H9 (cell line): ENCODE measurements around the gene ESPL1. TPM values are rescaled to one million over a fixed set of nuclear protein-coding genes. Genes with fewer than 3 reads are reported as not detected.
A peak's percentile ranks its signal among the peaks of the same experiment; 100 is the strongest.

ENCODE experiments used
- DNase-seq: peaks from one replicate; pipeline ENCODE4 v3.0.0-alpha.2; 2017
- H2AFZ ChIP-seq: one replicate; pipeline ENCODE4 v1.6.1; 2013; ENCODE audit warnings: mild to moderate bottlenecking, low read length, control low read depth, moderate library complexity
- H2AK5ac ChIP-seq: 2 replicates; pipeline ENCODE4 v1.6.1; 2013; ENCODE audit warnings: low read length, control low read depth, mixed read lengths; ENCODE audit not compliant: insufficient read length
- H2BK120ac ChIP-seq: one replicate; pipeline ENCODE4 v1.6.1; 2013; ENCODE audit warnings: low read depth, mild to moderate bottlenecking, low read length, control low read depth, inconsistent platforms; ENCODE audit not compliant: poor library complexity, severe bottlenecking
- H2BK12ac ChIP-seq: 2 replicates; pipeline ENCODE4 v1.6.1; 2013; ENCODE audit warnings: low read length, control low read depth, mixed read lengths, low read depth; ENCODE audit not compliant: insufficient read length
- H2BK15ac ChIP-seq: 2 replicates; pipeline ENCODE4 v1.6.1; 2013; ENCODE audit warnings: low read depth, low read length, control low read depth
- H2BK20ac ChIP-seq: one replicate; pipeline ENCODE4 v1.6.1; 2013; ENCODE audit warnings: low read depth, mild to moderate bottlenecking, low read length, control low read depth, inconsistent platforms; ENCODE audit not compliant: poor library complexity, severe bottlenecking
- H2BK5ac ChIP-seq: 2 replicates; pipeline ENCODE4 v1.6.1; 2013; ENCODE audit warnings: low read length, control low read depth, mixed read lengths; ENCODE audit not compliant: insufficient read length
- H3K14ac ChIP-seq: 2 replicates; pipeline ENCODE4 v1.6.1; 2013; ENCODE audit warnings: low read length, control low read depth; ENCODE audit not compliant: insufficient read depth
- H3K18ac ChIP-seq: 2 replicates; pipeline ENCODE4 v1.6.1; 2013; ENCODE audit warnings: low read depth, mild to moderate bottlenecking, mixed read lengths, low read length, control low read depth; ENCODE audit not compliant: insufficient read length
- H3K23ac ChIP-seq: 2 replicates; pipeline ENCODE4 v1.6.1; 2013; ENCODE audit warnings: low read length, control low read depth, mixed read lengths, low read depth; ENCODE audit not compliant: insufficient read length
- H3K23me2 ChIP-seq: 2 replicates; pipeline ENCODE4 v1.6.1; 2013; ENCODE audit warnings: low read depth, mild to moderate bottlenecking, mixed read lengths, low read length, control low read depth; ENCODE audit not compliant: insufficient read length, poor library complexity, severe bottlenecking
- H3K27ac ChIP-seq: 2 replicates; pipeline ENCODE4 v1.5.1; 2013; ENCODE audit warnings: low read length, control low read depth, mixed read lengths, low read depth; ENCODE audit not compliant: insufficient read length
- H3K27me3 ChIP-seq: 2 replicates; pipeline ENCODE4 v1.6.1; 2013; ENCODE audit warnings: low read length, control low read depth, inconsistent platforms; ENCODE audit not compliant: insufficient read depth
- H3K4ac ChIP-seq: 2 replicates; pipeline ENCODE4 v1.6.1; 2013; ENCODE audit warnings: low read depth, mild to moderate bottlenecking, control low read depth, inconsistent platforms, low read length, moderate library complexity
- H3K4me1 ChIP-seq: 2 replicates; pipeline ENCODE4 v1.6.1; 2013; ENCODE audit warnings: low read length, control low read depth, inconsistent platforms; ENCODE audit not compliant: insufficient read depth
- H3K4me2 ChIP-seq: 2 replicates; pipeline ENCODE4 v1.6.1; 2013; ENCODE audit warnings: low read length, control low read depth, mixed read lengths; ENCODE audit not compliant: insufficient read length, insufficient read depth
- H3K56ac ChIP-seq: 2 replicates; pipeline ENCODE4 v1.6.1; 2013; ENCODE audit warnings: low read depth, mild to moderate bottlenecking, mixed read lengths, low read length, control low read depth; ENCODE audit not compliant: insufficient read length
- H3K79me1 ChIP-seq: 2 replicates; pipeline ENCODE4 v1.6.1; 2013; ENCODE audit warnings: low read depth, mild to moderate bottlenecking, moderate library complexity, low read length, control low read depth, inconsistent platforms; ENCODE audit not compliant: insufficient read depth, poor library complexity, severe bottlenecking
- H3K79me2 ChIP-seq: 2 replicates; pipeline ENCODE4 v1.6.1; 2013; ENCODE audit warnings: low read length, control low read depth, inconsistent platforms; ENCODE audit not compliant: insufficient read depth
- H3K9ac ChIP-seq: 2 replicates; pipeline ENCODE4 v1.6.1; 2013; ENCODE audit warnings: low read length, control low read depth, mixed read lengths; ENCODE audit not compliant: insufficient read length; ENCODE audit errors: extremely low read depth
- H3K9me3 ChIP-seq: one replicate; pipeline ENCODE4 v1.6.1; 2013; ENCODE audit warnings: low read depth, low read length, inconsistent platforms; ENCODE audit not compliant: control insufficient read depth
- H3T11ph ChIP-seq: one replicate; pipeline ENCODE4 v1.6.1; 2013; ENCODE audit warnings: mild to moderate bottlenecking, low read length, control low read depth, inconsistent platforms
- H4K20me1 ChIP-seq: one replicate; pipeline ENCODE4 v1.6.1; 2013; ENCODE audit not compliant: control insufficient read depth, insufficient read length, insufficient read depth
- H4K5ac ChIP-seq: 2 replicates; pipeline ENCODE4 v1.6.1; 2013; ENCODE audit warnings: low read depth, mild to moderate bottlenecking, mixed read lengths, low read length, control low read depth; ENCODE audit not compliant: insufficient read length
- H4K8ac ChIP-seq: replicated peaks from 2 replicates; pipeline ENCODE4 v1.6.1; 2013; ENCODE audit warnings: low read length, control low read depth, mixed read lengths, low read depth; ENCODE audit not compliant: insufficient read length
- H4K91ac ChIP-seq: 2 replicates; pipeline ENCODE4 v1.6.1; 2013; ENCODE audit warnings: low read depth, mild to moderate bottlenecking, moderate library complexity, mixed read lengths, low read length, control low read depth; ENCODE audit not compliant: insufficient read length
- H3K27ac Mint-ChIP-seq, 3 experiments: 2 replicates in 2 of 3; 3 replicates in 1 of 3; pipeline ENCODE4 v1.8.0; 2020 to 2021; ENCODE audit warnings: mixed read lengths in 3 of 3, mild to moderate bottlenecking in 1 of 3, moderate library complexity in 1 of 3
- H3K27me3 Mint-ChIP-seq: 2 replicates; pipeline ENCODE4 v1.8.0; 2021; ENCODE audit warnings: low read depth, mild to moderate bottlenecking, moderate library complexity, mixed read lengths
- H3K36me3 Mint-ChIP-seq, 3 experiments: 2 replicates in 2 of 3; 3 replicates in 1 of 3; pipeline ENCODE4 v1.8.0; 2020 to 2021; ENCODE audit warnings: low read depth in 3 of 3, mixed read lengths in 3 of 3; ENCODE audit not compliant: insufficient read depth in 1 of 3
- H3K4me1 Mint-ChIP-seq, 2 experiments: 2 replicates each; pipeline ENCODE4 v1.8.0; 2020; ENCODE audit warnings: mixed read lengths in 2 of 2
- H3K4me3 Mint-ChIP-seq, 2 experiments: 2 replicates in 1 of 2; 3 replicates in 1 of 2; pipeline ENCODE4 v1.8.0; 2020 to 2021; ENCODE audit warnings: mild to moderate bottlenecking in 2 of 2, mixed read lengths in 2 of 2, moderate library complexity in 1 of 2
- H3K9me3 Mint-ChIP-seq, 2 experiments: 2 replicates in 1 of 2; 3 replicates in 1 of 2; pipeline ENCODE4 v1.8.0; 2020; ENCODE audit warnings: mild to moderate bottlenecking in 2 of 2, mixed read lengths in 2 of 2, moderate library complexity in 1 of 2
- CTCF ChIP-seq: fragments of 200-600 bp; sonication (generic); conservative IDR thresholded peaks from 3 replicates; pipeline ENCODE4 v1.8.0; 2021; ENCODE audit warnings: antibody characterized with exemption, mild to moderate bottlenecking
- WGBS: extraction: QIAGEN DNeasy Blood & Tissue Kit; methylation state at CpG from one replicate; pipeline ENCODE4 v1.1.7; 2013; ENCODE audit warnings: missing lambda C conversion rate, low lambda C conversion rate, mixed read lengths; ENCODE audit not compliant: insufficient read length; ENCODE audit errors: extremely low coverage; 5-methylcytosine and 5-hydroxymethylcytosine counted together
- total RNA-seq: library from RNA; stranded (reverse); gene quantifications from 2 replicates; pipeline ENCODE4 v1.2.1, GENCODE V29; 2021

Gene ESPL1
- total RNA-seq, 1 experiment from 2014 or later = 43.2 TPM

GRCh38 chr12:53325511-53326061 is 57.5 kb downstream of the ESPL1 start:
- Histone ChIP-seq H4K8ac (no peak overlapping the region), H3K18ac (no peak overlapping the region), H3K56ac (no peak overlapping the region), H3K79me1 (no peaks in the 10 kb centered on the region), H3K4me1 (no peaks in the 10 kb centered on the region), H3K4ac (no peak overlapping the region), H4K91ac (no peak overlapping the region), H3K4me2 (peak overlapping the region; percentile 27), H2BK20ac (no peak overlapping the region), H2BK15ac (no peak overlapping the region), H2BK12ac (no peak overlapping the region), H4K5ac (no peak overlapping the region), H2AFZ (no peak overlapping the region), H3K27me3 (peaks cover 15% of the 10 kb centered on the region), H2BK120ac (no peak overlapping the region), H4K20me1 (no peaks in the 10 kb centered on the region), H3T11ph (no peak overlapping the region), H3K79me2 (no peaks in the 10 kb centered on the region), H3K9me3 (no peaks in the 10 kb centered on the region), H2BK5ac (no peak overlapping the region), H3K23ac (no peak overlapping the region), H3K27ac (no peak overlapping the region), H2AK5ac (no peak overlapping the region), H3K14ac (no peak overlapping the region), H3K9ac (no peak overlapping the region), H3K23me2 (peaks cover 20% of the 10 kb centered on the region)
- Mint-ChIP-seq H3K9me3 (no peaks in the 10 kb centered on the region; a peak in 1 of 5 replicates), H3K4me1 (peaks cover 27 to 46% of the 10 kb centered on the region in 2 experiments), H3K27me3 (peaks cover 77% of the 10 kb centered on the region), H3K27ac (no peak overlapping the region), H3K36me3 (peaks cover 0 to 1% (median 0%) of the 10 kb centered on the region in 3 experiments; a peak in 2 of 7 replicates), H3K4me3 (peak overlapping the region; percentile 55 to 82)
- TF ChIP-seq CTCF = no peak
- DNase-seq = peak; percentile 60
- no CpG with 5 or more reads among the region's 50 CpGs for WGBS
